Measurements from ENCODE around the gene SHROOM3. TPM values are rescaled to one million over a fixed set of nuclear protein-coding genes. Genes with fewer than 3 reads are reported as not detected.

Gene SHROOM3
- total RNA-seq, 1 donor from 2014 or later, result 42.7 TPM

GRCh38 chr4:76559236-76560071, 124.4 kb downstream of the SHROOM3 start:
- no peak overlapping the region for H3K4me3 Mint-ChIP-seq (ENCODE audit: unreplicated experiment)
- H3K36me3 Mint-ChIP-seq (ENCODE audit: low read depth), result no peaks in the 10 kb centered on the region
- peaks cover 68% of the 10 kb centered on the region for H3K4me1 Mint-ChIP-seq (ENCODE audit: low read depth)
- H3K27me3 Mint-ChIP-seq (ENCODE audit: low read depth), result no peaks in the 10 kb centered on the region
- H3K9me3 Mint-ChIP-seq (ENCODE audit: low read depth), result no peaks in the 10 kb centered on the region
- no peak for TF ChIP-seq CTCF (IDR thresholded peaks at IDR 0.05)
- no peak for DNase-seq (ENCODE audit: low spot score)
- peak overlapping the region; percentile 76 for H3K27ac Mint-ChIP-seq (ENCODE audit: unreplicated experiment)

GRCh38 chr4:76562161-76562560, 127.1 kb downstream of the SHROOM3 start:
- Mint-ChIP-seq H3K9me3 (ENCODE audit: low read depth) (no peaks in the 10 kb centered on the region), H3K27ac (ENCODE audit: unreplicated experiment) (peak overlapping the region; percentile 97), H3K36me3 (ENCODE audit: low read depth) (no peaks in the 10 kb centered on the region), H3K4me1 (ENCODE audit: low read depth) (peaks cover 76% of the 10 kb centered on the region), H3K4me3 (ENCODE audit: unreplicated experiment) (peak overlapping the region; percentile 13), H3K27me3 (ENCODE audit: low read depth) (no peaks in the 10 kb centered on the region)
- DNase-seq (ENCODE audit: low spot score), result no peak
- no peak for TF ChIP-seq CTCF (IDR thresholded peaks at IDR 0.05)

- Mint-ChIP-seq H3K9me3 (ENCODE audit: low read depth) (no peaks in the 10 kb centered on the region), H3K4me3 (ENCODE audit: unreplicated experiment) (no peak overlapping the region), H3K27ac (ENCODE audit: unreplicated experiment) (peak overlapping the region; percentile 97), H3K36me3 (ENCODE audit: low read depth) (no peaks in the 10 kb centered on the region), H3K27me3 (ENCODE audit: low read depth) (no peaks in the 10 kb centered on the region), H3K4me1 (ENCODE audit: low read depth) (peaks cover 76% of the 10 kb centered on the region)
- TF ChIP-seq CTCF (IDR thresholded peaks at IDR 0.05), result no peak
- DNase-seq (ENCODE audit: low spot score), result no peak
These were observed 127.9 kb downstream of the SHROOM3 start for GRCh38 chr4:76562836-76563453.

- no peaks in the 10 kb centered on the region for H3K27me3 Mint-ChIP-seq (ENCODE audit: low read depth)
- DNase-seq (ENCODE audit: low spot score), result no peak
- no peaks in the 10 kb centered on the region for H3K9me3 Mint-ChIP-seq (ENCODE audit: low read depth)
- no peaks in the 10 kb centered on the region for H3K36me3 Mint-ChIP-seq (ENCODE audit: low read depth)
- peak overlapping the region; percentile 90 for H3K27ac Mint-ChIP-seq (ENCODE audit: unreplicated experiment)
- TF ChIP-seq CTCF (IDR thresholded peaks at IDR 0.05), result no peak
- H3K4me3 Mint-ChIP-seq (ENCODE audit: unreplicated experiment), result no peak overlapping the region
- peaks cover 75% of the 10 kb centered on the region for H3K4me1 Mint-ChIP-seq (ENCODE audit: low read depth)
These were observed 128.6 kb downstream of the SHROOM3 start for GRCh38 chr4:76563454-76564122.

Measured in chondrocyte (in vitro differentiated cells).